Testis (tissue), 2 donors: ENCODE data around the gene TRMT10B.

Experiments
- POLR2A ChIP-seq: fragments of 450-650 bp; IDR thresholded peaks from one replicate; pipeline ENCODE4 v1.6.1; 2017; ENCODE audit warnings: antibody characterized with exemption, mild to moderate bottlenecking, moderate library complexity
- TF ChIP-seq, protein P1 (sequence below), 3 experiments: fragments of 450-650 bp in 2 of 3; fragments of 200-600 bp in 1 of 3; sonication (generic) in 1 of 3; IDR thresholded peaks; one replicate each; pipeline ENCODE4 v1.5.1; 2016 to 2019; ENCODE audit warnings: antibody characterized with exemption in 3 of 3, mild to moderate bottlenecking in 2 of 3, moderate library complexity in 1 of 3

GRCh38 chr9:37811906-37812476, 58.4 kb downstream of the TRMT10B start:
- TF ChIP-seq, protein P1, sequence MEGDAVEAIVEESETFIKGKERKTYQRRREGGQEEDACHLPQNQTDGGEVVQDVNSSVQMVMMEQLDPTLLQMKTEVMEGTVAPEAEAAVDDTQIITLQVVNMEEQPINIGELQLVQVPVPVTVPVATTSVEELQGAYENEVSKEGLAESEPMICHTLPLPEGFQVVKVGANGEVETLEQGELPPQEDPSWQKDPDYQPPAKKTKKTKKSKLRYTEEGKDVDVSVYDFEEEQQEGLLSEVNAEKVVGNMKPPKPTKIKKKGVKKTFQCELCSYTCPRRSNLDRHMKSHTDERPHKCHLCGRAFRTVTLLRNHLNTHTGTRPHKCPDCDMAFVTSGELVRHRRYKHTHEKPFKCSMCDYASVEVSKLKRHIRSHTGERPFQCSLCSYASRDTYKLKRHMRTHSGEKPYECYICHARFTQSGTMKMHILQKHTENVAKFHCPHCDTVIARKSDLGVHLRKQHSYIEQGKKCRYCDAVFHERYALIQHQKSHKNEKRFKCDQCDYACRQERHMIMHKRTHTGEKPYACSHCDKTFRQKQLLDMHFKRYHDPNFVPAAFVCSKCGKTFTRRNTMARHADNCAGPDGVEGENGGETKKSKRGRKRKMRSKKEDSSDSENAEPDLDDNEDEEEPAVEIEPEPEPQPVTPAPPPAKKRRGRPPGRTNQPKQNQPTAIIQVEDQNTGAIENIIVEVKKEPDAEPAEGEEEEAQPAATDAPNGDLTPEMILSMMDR (IDR thresholded peaks at IDR 0.05): no peak
- TF ChIP-seq POLR2A: no peak
